GM19397 (cell line): Measurements from ENCODE around the gene ST8SIA5.

Source experiments
- ATAC-seq: cut with Tn5 transposase; IDR thresholded peaks from one replicate; pipeline ENCODE4 v1.9.1; 2021; ENCODE audit warnings: mild to moderate bottlenecking, moderate library complexity; ENCODE audit not compliant: unreplicated experiment

Gene ST8SIA5

GRCh38 chr18:46715062-46715461 lies 41.8 kb downstream of the ST8SIA5 start:
- no peak for ATAC-seq

DNA sequence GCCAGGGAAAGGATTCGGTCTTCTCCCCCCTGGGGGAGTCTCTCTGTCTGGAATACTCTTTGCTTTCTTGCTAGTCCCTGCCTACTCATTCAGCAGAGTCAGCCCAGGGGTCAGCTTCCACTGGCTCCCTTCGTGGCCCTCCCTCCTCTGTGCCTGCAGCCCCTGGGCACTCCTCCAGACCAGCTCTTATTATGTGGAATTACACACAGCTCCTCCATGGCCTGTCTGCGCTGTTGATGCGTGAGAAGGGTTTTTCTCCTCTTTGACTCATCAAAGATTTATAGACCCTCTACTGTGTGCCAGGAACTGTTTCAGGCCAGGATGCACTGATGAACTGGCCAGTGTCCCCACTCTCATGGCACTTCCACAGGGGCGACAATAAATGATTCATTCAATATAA lies 44.4 kb downstream of the ST8SIA5 start:
- ATAC-seq, result no peak

DNA sequence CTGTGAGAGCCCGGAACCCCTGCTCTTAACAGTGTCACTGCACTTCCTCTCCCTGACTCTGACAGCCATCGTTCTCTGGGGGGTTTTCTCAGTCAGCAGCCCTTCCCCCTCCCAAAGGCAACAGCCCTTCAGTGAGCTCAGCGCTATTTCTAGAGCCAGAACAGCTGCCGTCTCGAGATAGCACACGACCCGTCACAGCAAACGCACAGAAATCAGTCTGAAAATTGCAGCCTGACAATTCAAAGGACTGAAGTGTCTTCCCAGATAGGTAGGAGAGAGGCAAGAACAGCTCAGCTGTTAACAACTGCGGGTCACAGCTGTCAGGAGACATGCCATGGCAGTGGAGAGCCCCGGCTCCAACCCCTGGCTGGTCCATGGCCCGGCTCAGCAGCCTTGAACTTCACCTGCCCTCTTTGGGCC lies 45.4 kb downstream of the ST8SIA5 start:
- ATAC-seq, result no peak

DNA sequence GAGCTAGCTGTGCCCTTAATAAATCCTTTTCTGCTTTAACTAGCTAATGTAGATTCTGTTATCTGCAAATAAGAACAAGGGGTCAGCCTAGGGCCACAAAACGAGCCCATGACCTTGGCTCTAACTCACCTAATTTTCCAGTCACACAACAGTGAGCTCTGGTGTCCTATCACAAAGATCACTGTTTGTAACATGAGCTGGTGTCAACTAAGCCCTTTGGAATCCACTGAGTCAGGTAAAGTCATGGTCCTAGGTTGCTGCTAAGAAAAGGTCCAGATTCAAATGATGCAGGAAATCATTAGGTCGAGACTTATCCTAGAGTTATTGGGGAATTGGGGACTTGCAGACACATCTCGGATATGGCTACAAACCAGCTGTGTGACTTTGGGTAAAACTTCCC lies 49.9 kb downstream of the ST8SIA5 start:
- no peak for ATAC-seq

- ATAC-seq, result no peak
These were observed 51.3 kb downstream of the ST8SIA5 start for GRCh38 chr18:46705521-46705920.

GRCh38 chr18:46704816-46705215 lies 52.0 kb downstream of the ST8SIA5 start:
- ATAC-seq, result no peak

DNA sequence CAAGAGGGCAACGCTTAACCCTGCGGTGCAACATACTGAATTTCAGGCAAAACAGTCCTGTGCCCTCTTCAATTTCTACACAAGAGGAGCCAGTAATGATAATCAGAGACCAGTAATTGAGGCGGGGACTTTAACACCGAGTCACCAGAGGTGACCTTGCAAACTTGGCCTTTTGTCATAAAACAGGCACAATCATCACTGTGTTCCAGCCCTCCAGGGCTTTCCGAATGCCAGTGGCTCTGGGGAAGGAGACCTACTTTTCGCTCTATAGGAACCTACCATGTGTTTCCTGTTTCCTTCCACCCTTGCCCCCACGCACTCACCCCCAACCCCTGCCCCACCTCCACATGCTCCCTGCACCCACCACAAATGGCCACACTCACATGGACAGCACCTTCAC lies 52.7 kb downstream of the ST8SIA5 start:
- ATAC-seq, result no peak

GRCh38 chr18:46702471-46702870 lies 54.4 kb downstream of the ST8SIA5 start:
- no peak for ATAC-seq

- no peak for ATAC-seq
These were observed 56.6 kb downstream of the ST8SIA5 start for GRCh38 chr18:46700066-46700824.

DNA sequence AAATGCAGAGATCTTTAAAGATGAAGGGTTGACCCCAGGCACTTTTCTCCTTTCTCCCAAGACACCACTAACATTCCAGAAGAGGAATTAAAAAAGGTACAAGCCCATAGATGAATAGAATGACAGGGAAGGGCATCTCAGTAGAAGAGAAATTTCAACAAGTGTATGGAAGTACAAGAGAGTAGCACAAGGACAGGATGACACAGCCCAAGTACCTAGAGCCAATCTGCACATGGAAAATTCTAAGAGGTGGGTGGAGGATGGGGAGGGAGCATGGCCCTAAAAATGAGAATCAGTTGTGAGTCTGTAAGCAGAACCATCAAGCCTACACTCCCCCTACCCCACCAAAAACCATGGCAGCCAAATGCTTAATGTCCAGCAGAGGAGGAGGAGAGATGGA lies 60.2 kb downstream of the ST8SIA5 start:
- no peak for ATAC-seq

- ATAC-seq, result no peak
These were observed 60.6 kb downstream of the ST8SIA5 start for GRCh38 chr18:46696268-46696667.

- ATAC-seq, result no peak
These were observed 62.9 kb downstream of the ST8SIA5 start for GRCh38 chr18:46693996-46694395.

GRCh38 chr18:46688853-46689525 lies 67.9 kb downstream of the ST8SIA5 start:
- no peak for ATAC-seq

- no peak for ATAC-seq
These were observed 70.7 kb downstream of the ST8SIA5 start for GRCh38 chr18:46686186-46686585.

DNA sequence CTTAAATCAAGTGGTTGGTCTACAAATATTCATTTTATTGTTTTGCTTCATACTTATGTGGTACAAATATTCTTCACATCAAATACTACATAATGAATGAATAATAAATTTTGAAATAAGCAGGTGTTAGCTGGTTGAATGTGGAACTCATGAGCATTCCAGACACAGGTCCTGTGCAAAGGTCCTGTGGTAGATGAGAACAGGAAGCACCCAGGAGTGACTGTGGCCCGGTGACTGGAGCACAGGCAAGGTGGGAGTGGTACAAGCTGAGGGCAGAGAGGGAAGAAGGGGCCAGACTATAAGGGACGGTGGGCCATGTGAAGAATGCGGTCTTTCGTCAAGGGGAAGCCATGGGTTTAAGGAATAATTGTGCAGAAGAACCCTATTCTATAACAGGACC lies 73.6 kb downstream of the ST8SIA5 start:
- no peak for ATAC-seq

DNA sequence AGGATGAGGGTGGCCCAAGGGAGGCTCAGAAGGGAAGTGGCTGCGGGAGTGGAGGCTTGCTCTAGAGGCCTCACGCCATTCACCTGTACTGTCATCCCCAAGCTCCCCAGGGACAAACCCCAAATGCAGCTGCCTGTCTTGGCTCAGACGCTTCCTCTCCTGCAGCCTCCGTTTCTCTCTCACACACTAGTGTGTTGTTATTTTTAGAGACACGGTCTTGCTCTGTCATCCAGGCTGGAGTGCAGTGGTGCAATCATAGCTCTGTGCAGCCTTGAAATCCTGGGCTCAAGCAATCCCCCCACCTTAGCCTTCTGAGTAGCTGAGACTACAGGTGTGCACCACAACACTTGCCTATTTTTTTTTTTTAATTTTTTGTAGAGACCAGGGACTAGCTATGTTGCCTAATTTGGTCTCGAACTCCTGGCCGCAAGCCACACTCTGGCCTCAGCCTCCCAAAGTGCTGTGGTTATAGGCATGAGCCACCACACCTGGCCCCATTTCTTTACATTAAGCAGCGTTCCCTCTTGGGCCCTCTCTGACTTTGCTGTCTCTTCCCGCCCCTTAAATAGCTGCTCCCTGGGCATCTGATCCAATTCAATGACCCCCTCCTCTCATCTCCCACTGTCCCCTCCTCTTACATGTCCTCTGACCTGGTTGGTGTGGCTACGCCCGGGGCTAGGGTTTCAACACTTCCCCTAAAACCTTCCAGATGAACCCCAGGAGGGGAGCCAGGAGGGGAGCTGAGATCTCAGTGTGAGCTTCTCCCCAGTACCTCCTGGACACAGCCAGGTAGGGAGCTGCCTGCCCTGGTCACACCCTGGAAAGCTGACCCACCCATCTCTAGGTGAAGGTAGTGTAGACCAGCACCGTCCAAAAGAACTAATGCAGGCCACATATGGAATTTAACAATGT lies 75.8 kb downstream of the ST8SIA5 start:
- no peak for ATAC-seq

GRCh38 chr18:46679846-46680598 lies 76.8 kb downstream of the ST8SIA5 start:
- ATAC-seq, result no peak

GRCh38 chr18:46678785-46679399 lies 78.0 kb downstream of the ST8SIA5 start:
- no peak for ATAC-seq

- ATAC-seq, result no peak
These were observed 78.8 kb downstream of the ST8SIA5 start for GRCh38 chr18:46678041-46678440.

- ATAC-seq, result no peak
These were observed 79.2 kb downstream of the ST8SIA5 start for GRCh38 chr18:46677611-46678010.
